OCI-LY7 (cell line): ENCODE results near the gene SOD1. TPM values are rescaled to one million over a fixed set of nuclear protein-coding genes. Genes with fewer than 3 reads are reported as not detected.

Source experiments
- BruUV-seq: library from RNA; stranded (reverse); fragments of 400-500 nt; replicated peaks from 2 replicates; lab custom pipeline; 2021; lab: Mats Ljungman, UMichigan
- CTCF ChIA-PET: fragments of 300-600 bp; sonication (Branson Sonifier 250); formaldehyde crosslinking; loops from one replicate; lab custom pipeline; 2022; ENCODE audit warnings: antibody characterized with exemption; ENCODE audit not compliant: unreplicated experiment; lab: Charles Lee
- POLR2A ChIA-PET: fragments of 300-600 bp; sonication (Branson Sonifier 250); formaldehyde crosslinking; loops from one replicate; lab custom pipeline; 2022; ENCODE audit warnings: antibody characterized with exemption; lab: Charles Lee
- DNase-seq: peaks from one replicate; pipeline ENCODE4 v3.0.0-alpha.2; 2015; ENCODE audit warnings: low spot score
- H2AFZ ChIP-seq: fragments of 200-600 bp; sonication (generic), shearing (Covaris generic); 2 replicates; pipeline ENCODE4 v1.6.1; 2014; ENCODE audit warnings: mild to moderate bottlenecking, antibody characterized with exemption, low read length, moderate library complexity
- H3K27ac ChIP-seq: fragments of 200-600 bp; sonication (generic); 2 replicates; pipeline ENCODE4 v1.5.1; 2014; ENCODE audit warnings: mixed run types, low read depth, mild to moderate bottlenecking, moderate library complexity, low read length, inconsistent platforms; ENCODE audit not compliant: poor library complexity, severe bottlenecking
- H3K36me3 ChIP-seq: fragments of 200-600 bp; sonication (generic); 2 replicates; pipeline ENCODE4 v1.6.1; 2014; ENCODE audit warnings: mild to moderate bottlenecking, antibody characterized with exemption, low read length, moderate library complexity, mixed read lengths; ENCODE audit not compliant: insufficient read depth
- H3K4me1 ChIP-seq: fragments of 200-600 bp; sonication (generic); 2 replicates; pipeline ENCODE4 v1.5.1; 2014; ENCODE audit warnings: mild to moderate bottlenecking, low read length; ENCODE audit not compliant: insufficient read depth, poor library complexity, severe bottlenecking
- H3K4me2 ChIP-seq: fragments of 200-600 bp; sonication (generic); 2 replicates; pipeline ENCODE4 v1.6.1; 2014; ENCODE audit warnings: mild to moderate bottlenecking, low read length
- H3K4me3 ChIP-seq: fragments of 200-600 bp; sonication (generic); 2 replicates; pipeline ENCODE4 v1.5.1; 2014; ENCODE audit warnings: mild to moderate bottlenecking, low read depth, low read length; ENCODE audit not compliant: poor library complexity, severe bottlenecking
- H3K79me2 ChIP-seq: fragments of 200-600 bp; sonication (generic); 2 replicates; pipeline ENCODE4 v1.6.1; 2016; ENCODE audit warnings: low read depth, mild to moderate bottlenecking, low read length, moderate library complexity, mixed read lengths; ENCODE audit not compliant: insufficient read depth
- H3K9me2 ChIP-seq: fragments of 200-600 bp; sonication (generic); 2 replicates; pipeline ENCODE4 v1.6.1; 2016; ENCODE audit warnings: mild to moderate bottlenecking, low read length, mixed read lengths; ENCODE audit not compliant: insufficient read depth
- H3K9me3 ChIP-seq: fragments of 200-600 bp; sonication (generic); 2 replicates; pipeline ENCODE4 v1.6.1; 2014; ENCODE audit warnings: mild to moderate bottlenecking, mixed run types, low read length, mixed read lengths
- H4K20me1 ChIP-seq: fragments of 200-600 bp; sonication (generic); 2 replicates; pipeline ENCODE4 v1.6.1; 2014; ENCODE audit warnings: mild to moderate bottlenecking, antibody characterized with exemption, low read length, moderate library complexity, mixed read lengths; ENCODE audit not compliant: insufficient read depth
- EZH2phosphoT487 ChIP-seq: fragments of 200-600 bp; sonication (generic); IDR thresholded peaks from 2 replicates; pipeline ENCODE4 v1.6.1; 2018; ENCODE audit warnings: low read depth, borderline replicate concordance, mild to moderate bottlenecking, mixed run types, antibody characterized with exemption, low read length, moderate library complexity, mixed read lengths
- intact Hi-C: fragments of 100-400 bp; cut with micrococcal nuclease; formaldehyde crosslinking; loops from one replicate; pipeline ENCODE4 v1.10.0; 2022; ENCODE audit not compliant: unreplicated experiment
- total RNA-seq, 2 experiments: library from RNA; depleted of rRNA in 1 of 2; stranded (reverse); fragments of >200 nt in 1 of 2; shearing (Covaris generic) in 1 of 2; gene quantifications; 2 replicates each; pipeline ENCODE4 v1.2.3, GENCODE V29; 2014 to 2022
- TF ChIP-seq, protein P1 (sequence below): fragments of 200-600 bp; sonication (generic); conservative IDR thresholded peaks from 2 replicates; pipeline ENCODE4 v1.5.1; 2014; ENCODE audit warnings: mild to moderate bottlenecking, antibody characterized with exemption, low read length, moderate library complexity, mixed read lengths

SOD1 gene
- total RNA-seq, 2 experiments from 2014 or later: 229 to 307 TPM

DNA sequence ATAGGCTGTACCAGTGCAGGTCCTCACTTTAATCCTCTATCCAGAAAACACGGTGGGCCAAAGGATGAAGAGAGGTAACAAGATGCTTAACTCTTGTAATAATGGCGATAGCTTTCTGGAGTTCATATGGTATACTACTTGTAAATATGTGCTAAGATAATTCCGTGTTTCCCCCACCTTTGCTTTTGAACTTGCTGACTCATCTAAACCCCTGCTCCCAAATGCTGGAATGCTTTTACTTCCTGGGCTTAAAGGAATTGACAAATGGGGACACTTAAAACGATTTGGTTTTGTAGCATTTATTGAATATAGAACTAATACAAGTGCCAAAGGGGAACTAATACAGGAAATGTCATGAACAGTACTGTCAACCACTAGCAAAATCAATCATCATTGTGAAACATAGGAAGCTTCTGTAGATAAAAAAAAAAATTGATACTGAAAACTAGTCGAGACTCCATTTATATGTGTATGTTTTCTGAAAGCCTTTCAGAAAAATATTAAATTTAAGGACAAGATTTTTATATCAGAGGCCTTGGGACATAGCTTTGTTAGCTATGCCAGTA is 7.0 kb downstream of the SOD1 start:
- intact Hi-C loops: loop anchor here (5.0 kb wide), 2 partner anchors 36 to 109 kb away; no protein-coding TSS in a partner anchor
- H3K36me3 ChIP-seq: peaks cover 98% of the 10 kb centered on the region

DNA sequence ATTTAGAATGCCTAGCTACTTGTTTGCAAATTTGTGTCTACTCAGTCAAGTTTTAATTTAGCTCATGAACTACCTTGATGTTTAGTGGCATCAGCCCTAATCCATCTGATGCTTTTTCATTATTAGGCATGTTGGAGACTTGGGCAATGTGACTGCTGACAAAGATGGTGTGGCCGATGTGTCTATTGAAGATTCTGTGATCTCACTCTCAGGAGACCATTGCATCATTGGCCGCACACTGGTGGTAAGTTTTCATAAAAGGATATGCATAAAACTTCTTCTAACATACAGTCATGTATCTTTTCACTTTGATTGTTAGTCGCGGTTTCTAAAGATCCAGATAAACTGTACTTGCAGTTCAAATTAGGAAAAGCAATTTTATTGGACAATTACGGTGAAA is 7.6 kb downstream of the SOD1 start:
- Histone ChIP-seq H2AFZ (no peak overlapping the region), H3K4me1 (peaks cover 42% of the 10 kb centered on the region), H3K27ac (peak overlapping the region; percentile 14), H3K4me2 (no peak overlapping the region), H4K20me1 (peaks cover 17% of the 10 kb centered on the region; the same call in 1 of the 2 replicates), H3K9me2 (no peaks in the 10 kb centered on the region), H3K4me3 (no peak overlapping the region), H3K79me2 (peaks cover 50% of the 10 kb centered on the region), H3K9me3 (no peaks in the 10 kb centered on the region; the same call in 1 of the 2 replicates), H3K36me3 (peaks cover 98% of the 10 kb centered on the region)
- DNase-seq: no peak
- POLR2A ChIA-PET: interaction anchor here (0.6 to 1.1 kb wide), 4 partner anchors 20 to 514 kb away, joined by 3 to 4 read pairs (median 3); no protein-coding TSS in a partner anchor
- intact Hi-C loops: loop anchor here (5.0 kb wide), 2 partner anchors 35 to 110 kb away; no protein-coding TSS in a partner anchor
- no TSS peak for BruUV-seq
- TF ChIP-seq, protein P1, sequence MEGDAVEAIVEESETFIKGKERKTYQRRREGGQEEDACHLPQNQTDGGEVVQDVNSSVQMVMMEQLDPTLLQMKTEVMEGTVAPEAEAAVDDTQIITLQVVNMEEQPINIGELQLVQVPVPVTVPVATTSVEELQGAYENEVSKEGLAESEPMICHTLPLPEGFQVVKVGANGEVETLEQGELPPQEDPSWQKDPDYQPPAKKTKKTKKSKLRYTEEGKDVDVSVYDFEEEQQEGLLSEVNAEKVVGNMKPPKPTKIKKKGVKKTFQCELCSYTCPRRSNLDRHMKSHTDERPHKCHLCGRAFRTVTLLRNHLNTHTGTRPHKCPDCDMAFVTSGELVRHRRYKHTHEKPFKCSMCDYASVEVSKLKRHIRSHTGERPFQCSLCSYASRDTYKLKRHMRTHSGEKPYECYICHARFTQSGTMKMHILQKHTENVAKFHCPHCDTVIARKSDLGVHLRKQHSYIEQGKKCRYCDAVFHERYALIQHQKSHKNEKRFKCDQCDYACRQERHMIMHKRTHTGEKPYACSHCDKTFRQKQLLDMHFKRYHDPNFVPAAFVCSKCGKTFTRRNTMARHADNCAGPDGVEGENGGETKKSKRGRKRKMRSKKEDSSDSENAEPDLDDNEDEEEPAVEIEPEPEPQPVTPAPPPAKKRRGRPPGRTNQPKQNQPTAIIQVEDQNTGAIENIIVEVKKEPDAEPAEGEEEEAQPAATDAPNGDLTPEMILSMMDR: no peak
- no peak for TF ChIP-seq EZH2phosphoT487
- CTCF ChIA-PET: no interaction called here

More for the DNA sequence above, 7.0 kb downstream of the SOD1 start:
- CTCF ChIA-PET: no interaction called here
- Histone ChIP-seq H3K4me3 (no peak overlapping the region), H3K9me2 (no peaks in the 10 kb centered on the region), H3K4me1 (peaks cover 48% of the 10 kb centered on the region), H2AFZ (no peak overlapping the region), H3K4me2 (no peak overlapping the region), H3K79me2 (peaks cover 56% of the 10 kb centered on the region), H3K27ac (no peak overlapping the region), H4K20me1 (peaks cover 23% of the 10 kb centered on the region), H3K9me3 (no peaks in the 10 kb centered on the region; the same call in 1 of the 2 replicates)
- BruUV-seq: no TSS peak
- POLR2A ChIA-PET: interaction anchor here (0.6 to 1.2 kb wide), 7 partner anchors 8 to 514 kb away, joined by 3 to 5 read pairs (median 3); no protein-coding TSS in a partner anchor
- no peak for DNase-seq
- no peak for TF ChIP-seq EZH2phosphoT487
- TF ChIP-seq, protein P1: no peak

- Histone ChIP-seq H3K27ac (no peak overlapping the region), H3K4me2 (no peak overlapping the region), H3K79me2 (peaks cover 45% of the 10 kb centered on the region), H3K9me2 (no peaks in the 10 kb centered on the region), H3K4me1 (peaks cover 37% of the 10 kb centered on the region), H3K4me3 (no peak overlapping the region), H4K20me1 (peaks cover 16% of the 10 kb centered on the region; the same call in 1 of the 2 replicates), H2AFZ (no peak overlapping the region), H3K36me3 (peaks cover 98% of the 10 kb centered on the region), H3K9me3 (no peaks in the 10 kb centered on the region)
- POLR2A ChIA-PET: interaction anchor here (1.1 kb wide), 1 partner anchor 20 kb away, joined by 3 read pairs; no protein-coding TSS in a partner anchor
- BruUV-seq: no TSS peak
- CTCF ChIA-PET: no interaction called here
- intact Hi-C loops: loop anchor here (5.0 kb wide), 2 partner anchors 35 to 110 kb away; no protein-coding TSS in a partner anchor
- DNase-seq: no peak
- TF ChIP-seq, protein P1: no peak
- TF ChIP-seq EZH2phosphoT487: no peak
These were observed 8.1 kb downstream of the SOD1 start for GRCh38 chr21:31667639-31668038.
